HG03378 (cell line): ENCODE results near the gene TRIM67.
A peak's percentile ranks its signal among the peaks of the same experiment; 100 is the strongest.

Experiments used
- ATAC-seq: cut with Tn5 transposase; IDR thresholded peaks from one replicate; pipeline ENCODE4 v1.9.1; 2021; ENCODE audit warnings: mild to moderate bottlenecking, moderate library complexity; ENCODE audit not compliant: unreplicated experiment

The TRIM67 gene

DNA sequence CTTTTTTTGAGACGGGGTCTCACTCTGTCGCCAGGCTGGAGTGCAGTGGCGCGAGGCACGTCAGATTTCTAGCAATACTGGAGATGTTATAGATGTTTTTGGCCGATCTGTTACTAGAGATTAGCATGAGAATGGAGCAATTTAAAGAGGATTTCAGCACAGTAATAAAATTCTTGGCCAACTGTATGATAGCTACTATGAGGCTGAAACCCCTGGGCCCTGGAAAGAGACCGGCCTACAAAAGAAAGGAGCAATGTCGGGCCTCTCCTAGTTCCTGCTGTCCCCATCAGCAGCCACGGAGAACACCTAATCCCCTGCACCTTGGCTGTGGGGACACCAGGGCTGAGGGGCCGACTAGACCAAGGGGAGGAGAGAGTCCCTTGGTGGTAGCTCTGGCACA lies 69.7 kb downstream of the TRIM67 start:
- no peak for ATAC-seq

DNA sequence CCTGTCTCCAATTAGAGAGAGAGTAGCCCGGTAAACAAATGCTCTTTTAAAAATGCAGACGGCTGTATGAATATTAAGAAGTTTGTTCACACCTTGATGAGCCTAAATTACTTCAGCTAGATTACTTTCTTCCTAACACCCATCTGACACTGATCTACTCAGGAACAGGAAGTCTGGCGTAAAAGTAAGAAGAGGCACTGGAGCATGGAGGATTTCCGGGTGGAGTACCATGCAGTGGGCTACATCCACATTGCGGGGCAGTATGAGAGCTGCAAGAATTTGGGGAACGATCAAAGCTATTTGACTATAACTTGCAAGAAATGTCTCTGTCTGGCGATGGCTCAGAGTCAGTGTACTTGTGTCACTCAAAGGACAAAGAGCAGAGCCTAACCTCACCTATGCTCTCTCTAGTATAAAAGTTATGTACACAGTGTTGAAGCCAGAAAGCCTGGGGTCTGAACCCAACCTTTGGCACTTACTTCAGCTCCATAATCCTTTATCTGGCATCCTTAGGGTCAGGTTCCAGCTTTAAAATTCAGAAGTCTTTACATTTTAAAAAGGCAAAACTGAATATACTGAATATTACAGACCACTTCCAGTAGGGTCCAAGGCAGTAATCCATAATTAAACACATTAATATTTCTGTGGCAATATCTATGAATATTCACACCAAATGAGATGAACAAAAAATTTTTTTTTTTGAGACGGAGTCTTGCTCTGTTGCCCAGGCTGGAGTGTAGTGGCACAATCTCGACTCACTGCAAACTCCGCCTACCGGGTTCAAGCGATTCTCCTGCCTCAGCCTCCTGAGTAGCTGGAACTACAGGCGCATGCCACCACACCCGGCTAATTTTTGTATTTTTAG lies 71.2 kb downstream of the TRIM67 start:
- no peak for ATAC-seq

DNA sequence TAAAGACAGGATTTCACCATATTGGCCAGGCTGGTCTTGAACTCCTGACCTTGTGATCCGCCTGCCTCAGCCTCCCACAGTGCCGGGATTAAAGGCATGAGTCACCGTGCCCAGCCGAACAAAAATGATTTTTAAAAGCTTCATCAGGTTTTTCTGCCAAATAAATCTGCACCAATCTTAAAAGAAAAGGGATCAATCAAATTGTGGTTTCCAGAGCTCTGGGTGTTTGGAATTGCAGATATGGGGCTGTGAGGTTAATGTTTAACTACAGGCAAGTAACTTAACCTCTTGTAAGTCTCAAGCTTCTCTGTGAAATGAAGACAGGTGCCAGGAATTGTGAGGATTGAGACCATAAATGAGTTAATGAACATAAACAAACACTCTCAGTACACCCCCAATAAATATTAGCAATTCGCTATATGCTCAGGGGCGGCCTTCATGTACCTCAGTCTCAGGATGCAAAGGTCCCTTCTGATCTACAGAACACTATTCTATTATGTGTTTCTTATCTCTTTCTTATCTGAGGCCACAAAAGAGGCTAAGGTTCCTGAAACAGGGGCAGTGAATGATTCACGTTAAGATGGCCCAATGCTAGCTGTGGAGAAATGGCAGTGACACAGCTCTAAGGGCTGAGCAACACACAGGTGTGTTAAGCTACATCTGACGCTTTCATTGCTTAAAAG lies 72.0 kb downstream of the TRIM67 start:
- ATAC-seq: no peak

DNA sequence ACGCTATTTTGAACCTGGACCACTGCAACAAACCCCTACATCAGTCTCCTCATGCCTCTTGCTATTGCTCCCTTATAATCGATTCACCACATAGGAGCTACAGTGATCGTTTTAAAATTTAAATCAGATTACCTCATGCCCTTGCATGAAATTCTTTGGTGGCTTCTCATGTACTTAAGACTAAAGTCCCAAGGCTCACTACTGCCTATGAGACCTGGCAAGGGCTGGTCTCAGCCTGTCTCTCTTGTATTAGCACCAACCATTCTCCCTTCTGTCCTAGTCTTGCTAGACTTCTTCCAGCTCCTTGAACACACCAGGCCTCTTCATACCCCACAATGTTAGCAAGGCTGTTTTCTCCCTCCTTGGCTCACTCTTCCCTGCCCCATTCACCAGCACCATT lies 72.6 kb downstream of the TRIM67 start:
- no peak for ATAC-seq

DNA sequence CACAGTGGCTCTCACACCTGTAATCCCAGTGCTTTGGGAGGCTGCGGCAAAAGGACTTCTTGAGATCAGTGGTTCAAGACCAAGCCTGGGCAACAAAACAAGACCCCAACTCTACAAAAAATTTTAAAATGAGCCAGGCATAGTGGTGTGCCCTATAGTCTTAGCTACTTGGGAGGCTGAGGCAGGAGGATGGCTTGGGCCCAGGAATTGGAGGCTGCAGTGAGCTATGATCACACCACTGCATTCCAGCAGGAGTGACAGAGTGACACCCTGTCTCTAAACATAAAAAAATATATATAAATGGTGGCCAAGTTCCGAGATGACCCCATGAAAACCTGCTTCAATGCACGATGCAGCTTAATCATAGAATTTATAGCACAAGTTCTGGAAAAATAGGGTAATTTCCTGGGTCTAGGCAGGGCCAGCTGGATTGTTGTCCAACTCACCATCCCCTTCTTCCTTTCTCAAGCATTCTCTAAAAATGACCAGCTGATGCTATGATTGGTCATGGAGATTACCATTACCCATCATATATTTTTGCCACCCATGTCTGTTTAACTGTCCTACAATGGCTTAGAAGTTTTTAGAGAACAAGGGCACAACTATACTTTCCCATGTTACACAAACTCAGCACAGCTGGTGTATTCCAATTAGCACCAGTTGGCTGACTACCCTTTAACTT lies 73.8 kb downstream of the TRIM67 start:
- no peak for ATAC-seq

DNA sequence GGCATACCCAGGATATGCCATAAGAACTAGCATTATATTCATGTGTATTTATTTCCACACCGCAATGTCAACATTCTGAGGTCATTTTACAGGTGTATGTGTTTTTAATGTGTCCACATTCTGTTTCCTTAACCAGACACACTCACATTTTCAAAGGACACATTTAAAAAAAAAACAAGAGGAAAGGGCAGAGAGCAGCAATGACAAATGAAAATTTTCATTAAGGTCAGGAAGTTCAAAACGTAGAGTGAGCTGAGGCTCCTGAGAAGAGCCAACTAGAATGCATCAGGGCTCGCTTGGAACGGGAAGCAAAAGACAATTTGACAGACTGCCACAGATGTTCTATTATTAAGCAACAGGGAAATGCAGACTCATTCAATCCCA lies 74.3 kb downstream of the TRIM67 start:
- ATAC-seq: no peak

DNA sequence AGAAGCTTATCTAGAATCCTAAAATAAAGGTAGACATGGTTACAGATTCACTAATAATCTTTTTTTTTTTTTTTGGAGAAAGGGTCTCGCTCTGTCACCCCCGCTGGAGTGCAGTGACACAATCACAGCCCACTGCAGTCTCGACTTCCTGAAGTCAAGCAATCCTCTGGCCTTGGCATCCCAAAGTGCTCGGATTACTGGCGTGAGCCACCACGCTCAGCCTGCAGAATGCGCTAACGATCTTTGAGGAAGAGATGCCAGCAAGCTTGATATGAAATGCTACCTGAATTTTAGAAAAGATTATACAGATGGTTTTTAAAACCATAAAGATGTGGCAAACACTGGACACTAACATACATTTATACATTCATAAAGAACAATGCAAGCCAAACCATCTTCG lies 75.1 kb downstream of the TRIM67 start:
- ATAC-seq: no peak

DNA sequence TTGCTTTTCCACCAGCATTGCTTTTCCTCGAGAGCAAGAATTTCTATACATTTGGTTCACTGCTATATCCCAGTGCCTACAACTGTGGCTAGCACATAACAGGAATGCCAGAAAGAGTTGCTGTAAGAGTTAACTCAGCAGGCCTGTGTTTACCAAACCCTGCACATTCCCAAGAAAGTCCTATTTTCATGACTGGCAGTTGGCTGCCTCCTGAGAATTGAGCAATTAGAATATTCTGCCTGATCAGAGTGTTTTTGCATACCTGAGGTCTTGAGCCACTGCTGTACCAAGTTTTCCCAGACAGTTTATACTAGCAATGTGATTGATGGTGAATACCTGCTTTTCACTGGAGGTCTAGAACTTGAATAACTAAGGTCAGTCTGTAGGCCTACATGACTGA lies 76.4 kb downstream of the TRIM67 start:
- no peak for ATAC-seq

DNA sequence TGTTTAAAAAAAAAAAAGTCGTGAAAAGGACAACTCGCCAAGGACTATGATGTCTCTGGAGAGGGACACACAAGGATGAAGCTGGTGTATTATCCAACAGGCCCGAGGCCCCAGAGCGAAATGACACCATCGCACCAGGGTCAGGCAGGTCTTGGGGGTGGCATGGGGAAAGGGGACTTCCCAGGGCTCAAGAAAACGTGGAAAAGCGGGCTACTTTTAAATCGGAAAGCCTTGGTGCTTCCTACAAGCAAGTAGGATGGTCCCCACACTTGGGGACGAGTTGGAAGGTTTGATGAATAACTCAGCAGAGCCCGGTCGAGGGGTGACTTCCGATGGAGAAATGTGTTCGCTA lies 78.6 kb downstream of the TRIM67 start:
- ATAC-seq: peak; percentile 1

DNA sequence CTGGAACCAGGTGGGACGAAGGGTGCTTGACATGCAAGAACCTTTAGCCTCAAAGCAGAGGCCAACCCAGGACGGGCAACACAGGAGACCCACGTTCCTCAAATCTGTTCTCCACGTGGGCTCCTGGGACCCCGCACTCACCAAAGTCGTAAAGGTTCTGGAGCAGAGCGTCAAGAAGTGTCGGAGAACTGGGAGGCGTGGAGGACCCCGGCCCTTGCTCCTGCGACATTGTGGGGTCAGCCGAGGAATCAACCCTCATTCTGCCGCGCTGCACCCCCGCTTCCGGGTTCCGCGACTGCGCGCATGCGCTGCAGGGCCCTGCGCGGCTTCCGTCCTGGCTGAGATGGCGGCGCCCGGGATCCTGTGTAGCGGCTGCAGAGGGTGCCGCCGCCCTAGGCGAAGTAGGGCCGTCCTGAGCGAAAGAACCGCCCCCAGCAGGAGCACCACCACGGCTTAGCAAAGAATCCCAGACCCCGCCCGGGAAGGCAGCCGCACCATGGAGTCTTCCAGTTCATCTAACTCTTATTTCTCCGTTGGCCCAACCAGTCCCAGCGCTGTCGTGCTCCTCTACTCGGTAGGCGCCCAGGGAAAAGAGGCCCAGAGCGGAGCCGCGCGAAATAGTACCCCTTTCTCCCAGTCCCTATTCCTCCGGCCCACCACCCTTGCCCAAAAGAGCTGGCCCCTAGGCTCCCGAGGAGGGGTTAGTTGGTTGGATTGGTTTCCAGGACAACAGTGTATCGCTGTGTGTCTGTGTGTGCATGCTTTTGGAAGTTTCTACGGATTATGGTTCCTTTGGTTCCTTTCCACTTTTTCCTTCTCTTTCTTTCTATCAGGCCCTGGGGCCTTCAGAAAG lies 79.3 kb downstream of the TRIM67 start, which contains the start of gene GNPAT:
GNPAT (plus strand) TSS at position 330 of the 853 bp plus-strand sequence; CDS start at position 497, 167 bp downstream.
- peak; percentile 73 for ATAC-seq

DNA sequence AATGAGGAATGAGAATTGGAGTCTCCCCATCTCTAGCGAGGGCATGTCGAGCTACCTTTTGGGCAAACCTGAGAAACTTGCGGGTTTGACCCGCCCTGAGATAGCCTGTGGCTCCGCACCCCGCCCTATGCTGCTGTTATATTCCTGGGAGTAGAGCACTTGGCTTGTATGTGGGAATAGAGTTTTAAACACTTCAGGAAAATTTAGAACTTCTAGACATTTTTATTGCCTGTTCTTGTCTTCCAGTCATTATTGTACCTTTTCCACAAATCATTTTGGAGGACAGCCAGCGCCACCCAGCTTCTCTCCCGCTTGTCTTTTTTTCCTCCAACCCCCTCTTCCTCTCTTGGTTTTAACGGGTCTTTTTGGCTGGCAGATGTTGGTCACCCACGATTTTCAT lies 79.9 kb downstream of the TRIM67 start:
- ATAC-seq: peak; percentile 25

DNA sequence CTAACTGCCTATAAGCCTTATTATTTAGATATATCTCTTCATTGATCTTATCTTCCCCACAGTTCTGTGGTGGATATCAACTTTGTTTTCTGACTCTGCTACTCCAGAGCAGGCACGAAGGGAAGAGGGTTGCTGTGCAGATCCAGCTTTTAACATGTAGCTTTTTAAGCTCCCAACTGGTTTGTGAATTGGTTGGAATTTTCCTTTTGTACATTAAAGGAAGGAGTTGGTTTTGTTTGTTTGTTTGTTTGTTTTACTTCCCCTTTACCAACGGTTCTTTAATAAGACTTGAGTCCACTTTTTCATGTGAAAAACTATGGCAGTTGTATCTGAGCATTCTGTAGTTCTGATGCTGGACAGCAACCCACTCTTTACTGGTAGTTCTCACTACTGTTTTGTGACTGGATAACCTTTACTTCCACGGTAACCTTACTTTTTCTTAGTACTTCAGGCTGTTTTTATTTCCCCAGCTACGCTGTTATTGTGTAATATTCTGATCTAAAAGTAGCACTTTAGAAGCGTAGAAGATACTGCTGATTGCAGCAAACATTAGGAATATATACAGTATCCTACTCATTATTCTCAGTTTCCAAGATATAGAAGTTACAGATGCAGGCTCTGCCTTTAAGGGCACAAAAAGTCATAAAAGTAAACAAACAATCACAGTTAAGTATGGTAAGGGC lies 80.8 kb downstream of the TRIM67 start:
- ATAC-seq: no peak

DNA sequence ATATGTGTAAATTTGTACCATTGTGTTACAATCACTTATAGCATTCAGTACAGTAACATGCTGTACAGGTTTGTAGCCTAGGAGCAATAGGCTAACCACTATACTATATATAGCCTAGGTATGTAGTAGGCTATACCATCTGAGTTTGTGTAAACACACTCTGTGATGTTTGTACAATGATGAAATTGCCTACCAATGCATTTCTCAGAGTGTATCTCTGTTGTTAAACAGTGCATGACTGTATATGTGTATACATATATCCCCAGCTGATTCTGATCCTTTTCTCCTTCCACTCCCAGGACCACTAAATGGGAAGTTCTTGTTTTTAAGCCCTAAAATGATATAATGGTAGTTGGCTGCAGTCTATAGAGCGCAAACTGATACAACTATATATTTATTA lies 86.9 kb downstream of the TRIM67 start:
- no peak for ATAC-seq

DNA sequence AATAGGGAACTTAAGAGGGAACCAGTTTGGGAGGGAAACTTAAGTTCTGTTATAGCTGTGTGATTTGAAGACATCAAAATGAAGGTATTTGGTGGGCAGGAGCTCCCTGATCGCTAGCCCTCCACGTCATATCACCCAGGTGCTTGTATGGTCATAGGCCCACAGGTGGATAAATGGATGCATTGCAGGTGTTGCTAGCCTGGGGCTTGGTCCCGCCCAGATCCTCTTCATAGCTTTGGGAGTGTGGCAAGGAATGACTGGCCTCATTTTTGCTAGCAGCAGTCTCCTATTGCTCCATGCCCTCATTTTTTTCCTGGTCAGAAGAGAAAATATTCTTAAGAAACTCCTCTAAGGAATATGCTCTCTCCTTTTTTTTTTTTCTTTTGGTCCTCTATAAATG lies 90.5 kb downstream of the TRIM67 start:
- no peak for ATAC-seq

DNA sequence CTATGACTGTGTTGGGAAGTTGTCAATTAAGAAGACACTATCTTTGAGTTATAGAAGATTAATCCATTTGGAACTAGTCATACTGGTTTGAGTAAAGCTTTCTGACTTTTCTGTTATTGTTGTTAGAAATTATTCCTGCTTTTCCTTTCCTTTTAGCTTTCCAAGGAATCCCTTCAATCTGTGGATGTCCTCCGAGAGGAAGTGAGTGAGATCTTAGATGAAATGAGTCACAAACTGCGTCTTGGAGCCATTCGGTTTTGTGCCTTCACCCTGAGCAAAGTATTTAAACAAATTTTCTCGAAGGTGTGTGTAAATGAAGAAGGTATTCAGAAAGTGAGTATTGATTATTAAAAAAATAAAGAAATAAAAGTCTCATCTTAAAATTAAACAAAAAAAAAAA lies 98.5 kb downstream of the TRIM67 start:
- ATAC-seq: no peak

DNA sequence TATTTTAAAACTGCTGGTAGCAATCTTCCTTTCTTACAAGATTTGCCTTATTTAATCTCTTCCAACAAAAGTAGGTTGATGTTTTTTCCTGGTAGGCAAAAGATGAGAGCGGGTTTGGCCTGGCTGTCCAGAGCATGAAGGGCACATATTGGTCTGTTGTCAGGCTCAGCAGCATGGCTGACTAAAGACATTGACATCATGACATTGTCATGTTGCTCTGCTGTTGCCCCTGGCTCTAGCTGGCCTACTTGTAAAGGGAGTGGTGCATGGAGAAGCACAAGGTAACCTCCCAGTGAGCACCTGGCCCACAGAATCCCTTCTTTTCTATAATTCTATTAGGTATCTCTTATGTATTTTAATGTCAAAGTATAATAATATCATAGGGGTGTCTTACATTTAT lies 102.8 kb downstream of the TRIM67 start:
- no peak for ATAC-seq

DNA sequence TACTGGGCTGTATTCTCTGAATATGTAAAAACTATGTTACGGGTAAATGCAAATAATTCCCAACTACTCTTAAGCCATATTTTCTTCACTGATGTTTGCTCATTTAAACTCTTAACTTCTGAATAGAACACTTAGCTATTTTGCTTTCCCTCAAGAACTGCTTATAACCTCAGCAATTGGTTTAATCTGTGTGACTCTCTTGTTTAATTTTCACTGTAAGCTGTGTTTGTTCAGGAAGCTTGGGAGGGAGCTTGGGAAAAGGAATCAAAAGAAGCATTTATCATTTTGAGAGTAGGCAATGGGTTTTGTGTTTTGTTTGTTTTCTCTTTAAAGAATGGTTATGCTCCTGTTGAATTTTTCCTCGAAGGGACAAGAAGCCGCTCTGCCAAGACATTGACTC lies 103.5 kb downstream of the TRIM67 start:
- no peak for ATAC-seq

DNA sequence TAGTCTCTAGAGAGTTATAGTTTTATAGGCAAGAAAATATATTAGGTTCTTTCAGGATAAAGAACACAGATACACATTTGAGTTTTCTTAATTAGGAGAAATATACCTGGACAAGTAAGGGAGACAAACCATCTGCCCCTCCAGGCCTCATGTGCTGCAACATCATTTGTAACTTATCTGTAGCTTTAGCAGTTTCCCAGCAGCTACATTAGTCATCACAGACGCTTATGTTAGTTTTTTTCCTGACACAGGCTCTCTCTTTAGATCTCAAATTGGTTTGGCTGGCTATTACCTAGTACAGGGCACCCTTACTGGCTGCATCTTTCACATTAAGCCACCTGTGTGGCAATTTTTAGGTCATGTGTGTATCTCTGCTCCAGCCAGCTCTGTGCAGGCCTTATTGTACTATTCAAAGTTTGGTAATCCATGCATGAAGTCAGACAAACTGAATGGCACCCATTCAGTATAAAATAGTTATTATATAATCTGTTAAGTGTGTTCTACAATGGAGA lies 105.0 kb downstream of the TRIM67 start:
- ATAC-seq: no peak
